HG03469 (cell line): ENCODE measurements around the gene TTC23L.

Experiments used
- ATAC-seq: cut with Tn5 transposase; IDR thresholded peaks from one replicate; pipeline ENCODE4 v1.9.1; 2021; ENCODE audit warnings: mild to moderate bottlenecking, moderate library complexity, moderate number of reproducible peaks; ENCODE audit not compliant: unreplicated experiment

TTC23L gene

GRCh38 chr5:34869256-34869655, 30.3 kb downstream of the TTC23L start:
- ATAC-seq: no peak

- ATAC-seq: no peak
Observed at GRCh38 chr5:34870382-34870781, 31.4 kb downstream of the TTC23L start.

GRCh38 chr5:34876275-34876674, 37.3 kb downstream of the TTC23L start:
- ATAC-seq: no peak

- ATAC-seq: no peak
Observed at GRCh38 chr5:34881246-34881645, 42.3 kb downstream of the TTC23L start.

- ATAC-seq: no peak
Observed at GRCh38 chr5:34886392-34887119, 47.6 kb downstream of the TTC23L start.

- no peak for ATAC-seq
Observed at GRCh38 chr5:34889394-34889793, 50.4 kb downstream of the TTC23L start.

GRCh38 chr5:34891981-34892380, 53.0 kb downstream of the TTC23L start:
- ATAC-seq: no peak

- no peak for ATAC-seq
Observed at GRCh38 chr5:34892414-34892813, 53.5 kb downstream of the TTC23L start.

- ATAC-seq: no peak
Observed at GRCh38 chr5:34894716-34895115, 55.8 kb downstream of the TTC23L start.

GRCh38 chr5:34895641-34896419, 56.9 kb downstream of the TTC23L start:
- no peak for ATAC-seq

- ATAC-seq: no peak
Observed at GRCh38 chr5:34897646-34898045, 58.7 kb downstream of the TTC23L start.

GRCh38 chr5:34898258-34898895, 59.4 kb downstream of the TTC23L start:
- peak; percentile 76 for ATAC-seq

- no peak for ATAC-seq
Observed at GRCh38 chr5:34899066-34899465, 60.1 kb downstream of the TTC23L start.

GRCh38 chr5:34900652-34901051, 61.7 kb downstream of the TTC23L start:
- ATAC-seq: no peak

- ATAC-seq: no peak
Observed at GRCh38 chr5:34903260-34903659, 64.3 kb downstream of the TTC23L start.

- ATAC-seq: no peak
Observed at GRCh38 chr5:34905564-34905963, 66.6 kb downstream of the TTC23L start.

GRCh38 chr5:34913072-34913471, 74.1 kb downstream of the TTC23L start:
- ATAC-seq: no peak

GRCh38 chr5:34914671-34915138, 75.7 kb downstream of the TTC23L start:
- ATAC-seq: no peak

GRCh38 chr5:34915139-34915855, 76.3 kb downstream of the TTC23L start, which contains the start of the genes BRIX1 and RAD1:
TSS of gene BRIX1 (plus strand) at chr5:34915711. CDS start at chr5:34915739, 28 bp downstream.
TSS of gene RAD1 (minus strand) at chr5:34915504. CDS start at chr5:34914892, 612 bp downstream.
- ATAC-seq: peak; percentile 97

GRCh38 chr5:34915856-34916192, 76.9 kb downstream of the TTC23L start:
- ATAC-seq: no peak

- no peak for ATAC-seq
Observed at GRCh38 chr5:34916518-34916917, 77.6 kb downstream of the TTC23L start.
